GM13976 (cell line): ENCODE results near the gene HIP1.
"Not testable (repeated sequence)": the region's sequence is repeated elsewhere in the genome, so short reads cannot be mapped to it uniquely, and the experiment has no call there.

ENCODE experiments used
- DNase-seq: peaks from one replicate; pipeline ENCODE4 v3.0.0; 2012; ENCODE audit warnings: low spot score
- in situ Hi-C: fragments of 300-500 bp; cut with MboI; formaldehyde crosslinking; loops from one replicate; pipeline ENCODE4 v1.12.0; 2022; ENCODE audit warnings: low sequenced_read_pairs, mixed read lengths, inconsistent platforms; ENCODE audit not compliant: unreplicated experiment
- TF ChIP-seq, protein P1 (sequence below): IDR thresholded peaks from 2 replicates; pipeline ENCODE4 v1.5.1; 2012; ENCODE audit warnings: borderline replicate concordance, mild to moderate bottlenecking; ENCODE audit not compliant: insufficient read depth; ENCODE audit errors: extremely low read depth, missing control alignments, control extremely low read depth

Gene HIP1

DNA sequence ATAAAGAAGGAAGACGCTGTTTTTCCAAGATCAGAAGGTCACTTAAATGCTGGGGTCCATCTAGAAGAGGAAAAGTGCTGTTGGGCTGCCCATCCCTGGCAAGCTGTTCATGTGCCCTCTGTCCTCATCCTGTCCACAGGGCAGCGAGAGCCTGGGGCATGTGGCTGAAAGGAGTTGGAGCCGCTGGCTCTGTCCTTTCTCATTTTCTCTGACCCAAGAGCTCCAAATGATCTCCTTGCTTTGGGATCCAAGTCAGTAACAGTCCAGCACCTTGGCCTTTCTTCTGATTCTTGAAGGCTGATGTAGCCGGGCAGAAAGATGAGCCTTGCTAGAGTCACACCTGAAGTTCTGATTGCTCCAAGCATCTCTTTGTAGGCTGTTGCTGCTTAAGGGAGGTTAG, 202.2 kb downstream of the HIP1 start:
- TF ChIP-seq, protein P1, sequence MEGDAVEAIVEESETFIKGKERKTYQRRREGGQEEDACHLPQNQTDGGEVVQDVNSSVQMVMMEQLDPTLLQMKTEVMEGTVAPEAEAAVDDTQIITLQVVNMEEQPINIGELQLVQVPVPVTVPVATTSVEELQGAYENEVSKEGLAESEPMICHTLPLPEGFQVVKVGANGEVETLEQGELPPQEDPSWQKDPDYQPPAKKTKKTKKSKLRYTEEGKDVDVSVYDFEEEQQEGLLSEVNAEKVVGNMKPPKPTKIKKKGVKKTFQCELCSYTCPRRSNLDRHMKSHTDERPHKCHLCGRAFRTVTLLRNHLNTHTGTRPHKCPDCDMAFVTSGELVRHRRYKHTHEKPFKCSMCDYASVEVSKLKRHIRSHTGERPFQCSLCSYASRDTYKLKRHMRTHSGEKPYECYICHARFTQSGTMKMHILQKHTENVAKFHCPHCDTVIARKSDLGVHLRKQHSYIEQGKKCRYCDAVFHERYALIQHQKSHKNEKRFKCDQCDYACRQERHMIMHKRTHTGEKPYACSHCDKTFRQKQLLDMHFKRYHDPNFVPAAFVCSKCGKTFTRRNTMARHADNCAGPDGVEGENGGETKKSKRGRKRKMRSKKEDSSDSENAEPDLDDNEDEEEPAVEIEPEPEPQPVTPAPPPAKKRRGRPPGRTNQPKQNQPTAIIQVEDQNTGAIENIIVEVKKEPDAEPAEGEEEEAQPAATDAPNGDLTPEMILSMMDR: no peak
- no peak for DNase-seq
- in situ Hi-C loops: no loop called here

DNA sequence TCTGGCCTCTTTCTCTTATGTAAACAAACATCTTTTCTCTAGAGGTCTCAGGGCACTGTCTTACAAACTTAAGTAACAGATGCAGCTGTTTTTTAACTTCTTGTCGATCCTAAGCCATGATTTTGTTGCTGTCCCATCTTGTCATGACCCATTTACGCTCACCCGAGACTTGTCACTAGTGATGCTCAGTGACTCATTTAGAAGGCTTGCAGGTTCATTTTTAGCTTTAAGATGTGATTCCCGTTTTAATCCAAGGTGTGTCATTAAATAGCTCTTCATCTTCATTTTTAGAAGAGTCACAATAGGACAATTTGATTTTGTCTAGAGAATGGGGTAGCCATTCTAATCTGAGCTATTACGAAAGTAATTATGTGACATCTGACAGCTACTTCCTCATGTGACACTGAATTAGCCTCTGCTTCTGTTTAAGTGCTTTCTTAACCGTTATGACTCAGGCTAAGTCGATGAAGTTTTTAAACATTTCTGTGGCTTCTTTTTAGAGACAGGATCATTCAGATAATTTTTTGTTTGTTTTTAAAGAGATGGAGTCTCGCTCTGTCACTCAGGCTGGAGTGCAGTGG, 203.9 kb downstream of the HIP1 start:
- TF ChIP-seq, protein P1: no peak
- in situ Hi-C loops: no loop called here
- DNase-seq: peak; percentile 80

DNA sequence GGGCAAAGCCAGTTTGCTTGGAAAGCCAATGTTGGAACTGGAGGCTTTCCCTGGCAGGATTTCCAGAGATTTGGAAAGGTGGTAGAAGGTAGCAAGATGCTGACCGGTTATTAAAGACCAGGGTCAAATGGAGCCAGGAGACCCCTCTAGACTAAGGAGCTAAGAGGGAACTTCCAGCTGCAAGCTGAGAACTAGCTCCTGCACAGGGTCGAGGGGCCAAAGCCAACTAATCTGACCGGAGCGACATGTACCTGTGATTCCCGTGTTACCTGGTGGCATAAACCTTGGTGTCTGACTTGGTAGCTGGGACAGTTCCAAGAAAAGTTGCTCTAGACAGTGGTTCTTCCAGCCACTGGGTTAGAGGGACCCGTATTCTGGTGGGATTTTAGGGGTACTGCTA, 204.8 kb downstream of the HIP1 start:
- no peak for DNase-seq

DNA sequence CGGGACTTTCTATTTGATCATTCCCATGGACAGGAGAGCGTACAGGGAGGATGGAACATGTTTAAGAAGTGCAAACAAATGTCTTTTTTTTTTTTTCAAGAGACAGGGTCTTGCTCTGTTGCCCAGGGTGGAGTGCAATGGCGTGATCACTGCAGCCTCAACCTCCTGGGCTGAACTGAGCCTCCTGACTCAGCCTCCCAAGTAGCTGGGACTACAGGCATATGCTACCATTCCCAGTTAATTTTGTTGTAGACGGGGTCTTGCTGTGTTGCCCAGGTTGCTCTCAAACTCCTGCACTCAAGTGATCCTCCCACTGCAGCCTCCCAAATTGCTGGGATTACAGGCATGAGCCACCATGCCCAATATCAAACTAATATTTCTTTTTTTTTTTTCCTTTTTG, 206.1 kb downstream of the HIP1 start:
- in situ Hi-C loops: no loop called here
- no peak for DNase-seq
- TF ChIP-seq, protein P1: no peak

More for the DNA sequence above, 204.8 kb downstream of the HIP1 start:
- TF ChIP-seq, protein P1: no peak
- in situ Hi-C loops: no loop called here

DNA sequence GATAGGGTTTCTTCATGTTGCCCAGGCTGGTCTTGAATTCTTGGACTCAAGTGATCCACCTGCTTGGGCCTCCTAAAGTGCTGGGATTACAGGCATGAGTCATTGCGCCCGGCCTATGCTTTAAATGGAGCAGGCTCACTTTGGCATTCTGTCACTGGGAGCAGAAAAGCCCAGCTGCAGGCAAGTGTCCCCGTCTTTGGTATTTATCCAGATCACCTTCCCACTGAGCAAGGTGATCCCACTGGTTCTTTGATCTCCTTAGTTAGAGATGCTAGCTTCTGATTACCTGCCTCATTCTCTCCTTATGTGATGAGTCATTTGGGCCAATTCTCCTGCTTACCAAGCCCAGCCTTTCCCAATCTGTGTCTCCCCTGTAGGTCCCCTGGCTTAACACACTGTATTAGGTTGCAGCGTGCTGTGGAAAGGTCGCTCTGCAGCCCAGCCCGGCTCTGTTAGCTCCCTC, 207.4 kb downstream of the HIP1 start:
- DNase-seq: no peak
- TF ChIP-seq, protein P1: no peak
- in situ Hi-C loops: no loop called here

DNA sequence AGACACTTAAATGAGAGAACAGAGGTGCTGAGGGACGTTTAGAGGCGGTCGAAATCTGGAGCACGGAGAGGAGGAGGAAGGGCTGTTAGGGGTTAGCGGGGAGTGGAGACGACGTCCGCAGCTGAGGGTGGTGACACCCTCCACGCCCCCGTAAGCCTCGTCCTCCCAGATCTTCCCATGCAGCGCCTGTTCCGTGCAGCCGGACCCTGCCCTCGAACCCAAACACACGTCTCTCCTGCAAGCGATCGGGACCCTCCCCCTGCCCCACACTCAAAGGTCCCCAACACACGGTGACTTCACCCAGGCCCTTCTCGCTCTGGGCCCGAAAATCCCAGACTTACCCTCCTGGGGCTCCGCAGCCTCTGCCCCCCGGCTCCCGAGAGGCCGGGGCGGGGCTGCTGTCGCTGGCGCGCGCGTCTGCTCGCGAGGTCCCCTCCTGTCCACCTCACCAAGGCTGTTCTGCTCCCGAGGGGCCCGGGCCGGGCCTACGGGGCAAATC, 211.5 kb downstream of the HIP1 start:
- DNase-seq, in situ Hi-C loops: not testable (repeated sequence)

DNA sequence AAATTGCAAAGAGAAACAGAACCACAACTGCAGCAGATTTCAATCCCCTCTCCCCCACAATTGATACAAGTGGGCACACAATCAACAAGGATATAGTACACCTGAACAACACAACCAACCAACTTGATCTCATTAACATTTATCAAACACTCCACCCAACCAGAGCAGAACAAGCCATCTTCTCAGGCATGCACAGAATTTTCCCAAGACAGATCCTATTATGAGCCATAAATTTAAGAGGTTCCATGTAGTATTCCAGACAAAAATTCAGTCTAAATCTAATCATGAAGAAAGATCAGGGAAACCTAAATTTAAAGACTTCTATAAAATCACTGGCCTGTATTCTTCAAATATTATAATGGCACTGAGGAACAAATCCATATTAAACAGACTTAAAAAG, 217.0 kb downstream of the HIP1 start:
- in situ Hi-C loops, DNase-seq: not testable (repeated sequence)

DNA sequence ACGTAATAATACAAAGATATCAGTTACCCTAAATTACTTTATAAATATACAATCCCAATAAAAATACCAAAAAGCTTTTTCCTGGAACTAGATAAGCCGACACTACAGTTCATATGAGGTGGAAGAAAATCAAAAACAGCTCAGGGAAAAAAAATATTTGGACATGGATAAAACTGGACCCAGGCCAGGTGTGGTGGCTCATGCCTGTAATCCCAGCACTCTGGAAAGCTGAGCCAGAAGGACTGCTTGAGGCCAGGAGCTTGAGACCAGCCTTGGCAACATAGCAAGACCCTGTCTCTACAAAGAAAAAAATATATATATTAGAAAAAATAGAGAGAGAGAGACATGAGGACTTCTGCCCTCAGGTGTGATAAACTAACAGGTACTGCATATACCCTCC, 219.9 kb downstream of the HIP1 start:
- DNase-seq, in situ Hi-C loops: not testable (repeated sequence)

DNA sequence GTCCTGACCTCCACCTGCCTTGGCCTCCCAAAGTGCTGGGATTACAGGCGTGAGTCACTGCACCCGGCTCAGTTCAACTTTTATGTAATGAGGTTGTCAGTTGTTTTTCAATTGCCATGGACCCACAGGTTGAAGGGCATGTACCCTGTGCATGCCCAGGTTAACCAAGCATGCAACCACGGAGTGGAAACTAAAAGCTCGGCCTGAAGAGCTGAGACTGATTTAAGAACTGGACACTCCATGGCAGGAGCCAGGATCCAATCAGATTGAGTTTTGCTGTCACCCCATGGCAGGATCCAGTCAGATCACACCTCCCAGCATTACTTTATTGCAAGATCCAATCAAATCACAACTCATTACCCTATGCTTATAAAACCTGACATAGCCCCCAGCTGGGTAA, 229.7 kb downstream of the HIP1 start:
- DNase-seq, in situ Hi-C loops: not testable (repeated sequence)

DNA sequence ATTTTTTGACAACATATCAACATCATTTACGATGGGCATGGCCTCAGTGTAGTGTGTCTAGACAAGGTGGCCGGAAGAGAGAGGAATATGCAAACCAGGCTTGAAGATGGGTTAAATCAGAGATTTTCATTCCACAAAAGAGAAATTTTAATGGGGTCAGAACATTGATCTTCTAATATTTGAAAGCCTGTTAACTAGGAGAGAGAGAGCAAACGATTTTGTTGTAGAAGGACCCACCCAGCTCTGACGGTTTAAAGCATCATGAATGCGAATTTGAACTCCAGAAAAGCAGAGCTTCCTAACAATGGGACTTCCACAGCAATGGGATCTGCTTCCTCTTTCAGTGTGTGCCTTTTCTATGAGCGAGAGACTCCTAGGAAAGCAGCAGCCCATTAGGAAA, 246.7 kb downstream of the HIP1 start, which contains the start of gene SPDYE5:
TSS of gene SPDYE5 (plus strand) at position 301 of the 400 bp plus-strand sequence. CDS start 1,728 bp downstream, outside the sequence.
- DNase-seq, in situ Hi-C loops: not testable (repeated sequence)

DNA sequence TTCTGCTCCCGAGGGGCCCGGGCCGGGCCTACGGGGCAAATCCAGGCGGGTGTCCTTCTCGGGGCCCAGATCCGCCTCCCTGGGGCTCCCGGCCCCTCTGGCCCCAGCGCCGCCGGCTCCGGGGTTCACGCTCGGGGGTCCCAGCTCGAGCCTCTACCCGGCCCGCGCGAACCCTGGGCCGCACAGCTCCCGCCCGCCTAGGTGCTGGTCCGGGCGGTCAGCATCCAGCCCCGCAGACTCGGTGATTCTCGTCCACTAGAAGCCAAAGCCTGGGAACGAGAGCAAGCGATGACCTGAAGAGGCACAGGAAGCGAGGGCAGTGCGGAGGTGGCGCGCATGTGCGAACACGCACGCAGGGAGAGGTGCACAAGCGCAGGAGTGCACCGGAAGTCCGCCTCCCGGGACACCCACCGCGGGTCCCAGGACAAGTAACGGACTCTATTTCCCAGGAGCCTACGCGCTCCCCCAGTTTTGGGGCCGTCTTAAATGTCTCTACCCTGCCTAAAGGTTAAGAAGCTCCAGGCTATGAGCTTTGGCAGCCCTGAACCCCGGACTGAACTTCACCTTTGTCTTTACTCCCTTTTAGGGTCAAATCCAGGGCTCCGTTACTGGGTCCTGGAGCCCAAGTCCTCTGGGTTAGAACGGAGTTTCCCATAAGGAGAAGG, 252.6 kb downstream of the HIP1 start, which contains the start of gene POM121C:
TSS of gene POM121C (minus strand) at position 321 of the 665 bp plus-strand sequence. CDS start 44,803 bp downstream, outside the sequence.
- DNase-seq: peak; percentile 86
- in situ Hi-C loops: not testable (repeated sequence)

DNA sequence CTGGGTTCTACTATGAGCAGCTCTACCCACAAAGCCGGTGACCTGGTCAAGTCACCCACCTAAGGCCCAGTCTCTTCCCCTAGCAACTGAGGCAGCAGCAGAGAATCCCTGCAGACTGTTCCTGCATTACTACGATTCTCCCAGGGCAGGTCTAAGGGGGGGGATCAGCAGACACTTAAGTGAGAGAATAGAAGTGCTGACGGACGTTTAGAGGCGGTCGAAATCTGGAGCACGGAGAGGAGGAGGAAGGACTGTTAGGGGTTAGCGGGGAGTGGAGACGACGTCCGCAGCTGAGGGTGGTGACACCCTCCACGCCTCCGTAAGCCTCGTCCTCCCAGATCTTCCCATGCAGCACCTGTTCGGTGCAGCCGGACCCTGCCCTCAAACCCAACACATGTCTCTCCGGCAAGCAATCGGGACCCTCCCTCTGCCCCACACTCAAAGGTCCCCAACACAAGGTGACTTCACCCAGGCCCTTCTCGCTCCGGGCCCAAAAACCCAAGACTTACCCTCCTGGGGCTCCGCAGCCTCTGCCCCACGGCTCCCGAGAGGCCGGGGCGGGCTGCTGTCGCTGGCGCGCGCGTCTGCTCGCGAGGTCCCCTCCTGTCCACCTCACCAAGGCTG, 253.3 kb downstream of the HIP1 start:
- DNase-seq, in situ Hi-C loops: not testable (repeated sequence)
